GM18951 (cell line): ENCODE data around the gene LIPE.

Experiments used
- POLR2A ChIP-seq: IDR thresholded peaks from 4 replicates; pipeline ENCODE4 v1.6.1; 2011; ENCODE audit warnings: mild to moderate bottlenecking; ENCODE audit not compliant: insufficient read length, insufficient read depth; ENCODE audit errors: extremely low read depth
- in situ Hi-C: fragments of 300-500 bp; cut with MboI; formaldehyde crosslinking; loops from one replicate; pipeline ENCODE4 v1.12.0; 2022; ENCODE audit warnings: low sequenced_read_pairs, mixed read lengths, inconsistent platforms; ENCODE audit not compliant: unreplicated experiment

The LIPE gene

GRCh38 chr19:42421591-42422031 lies 5.6 kb downstream of the LIPE start:
- in situ Hi-C loops, result no loop called here
- no peak for TF ChIP-seq POLR2A

- TF ChIP-seq POLR2A, result no peak
- in situ Hi-C loops, result no loop called here
These were observed 6.1 kb downstream of the LIPE start for GRCh38 chr19:42421101-42421500.

- in situ Hi-C loops, result no loop called here
These were observed 7.1 kb downstream of the LIPE start for GRCh38 chr19:42420055-42420544.

GRCh38 chr19:42419309-42419708 lies 7.9 kb downstream of the LIPE start:
- in situ Hi-C loops, result no loop called here

More at GRCh38 chr19:42420055-42420544, 7.1 kb downstream of the LIPE start:
- TF ChIP-seq POLR2A, result no peak

GRCh38 chr19:42412661-42413076 lies 14.5 kb downstream of the LIPE start:
- in situ Hi-C loops, result no loop called here
- no peak for TF ChIP-seq POLR2A

More at GRCh38 chr19:42419309-42419708, 7.9 kb downstream of the LIPE start:
- TF ChIP-seq POLR2A, result no peak

- in situ Hi-C loops, result no loop called here
- no peak for TF ChIP-seq POLR2A
These were observed 15.0 kb downstream of the LIPE start for GRCh38 chr19:42412227-42412626.

- TF ChIP-seq POLR2A, result no peak
- in situ Hi-C loops, result no loop called here
These were observed 15.5 kb downstream of the LIPE start for GRCh38 chr19:42411581-42412178.

GRCh38 chr19:42410371-42410770 lies 16.8 kb downstream of the LIPE start:
- no peak for TF ChIP-seq POLR2A
- in situ Hi-C loops, result no loop called here

- no peak for TF ChIP-seq POLR2A
- in situ Hi-C loops, result no loop called here
These were observed 17.7 kb downstream of the LIPE start for GRCh38 chr19:42409477-42409876.

GRCh38 chr19:42407816-42408175 lies 19.4 kb downstream of the LIPE start:
- TF ChIP-seq POLR2A, result no peak
- in situ Hi-C loops, result no loop called here

GRCh38 chr19:42407085-42407815 lies 19.9 kb downstream of the LIPE start:
- in situ Hi-C loops, result no loop called here

GRCh38 chr19:42406111-42406510 lies 21.1 kb downstream of the LIPE start:
- in situ Hi-C loops, result no loop called here

More at GRCh38 chr19:42407085-42407815, 19.9 kb downstream of the LIPE start:
- no peak for TF ChIP-seq POLR2A

GRCh38 chr19:42403586-42403985 lies 23.6 kb downstream of the LIPE start:
- TF ChIP-seq POLR2A, result no peak
- in situ Hi-C loops, result no loop called here

More at GRCh38 chr19:42406111-42406510, 21.1 kb downstream of the LIPE start:
- no peak for TF ChIP-seq POLR2A
